Vagina (tissue), 2 donors: Measurements from ENCODE around the gene FADS2. TPM values are rescaled to one million over a fixed set of nuclear protein-coding genes. Genes with fewer than 3 reads are reported as not detected.

Experiments
- DNase-seq, 2 donors: peaks; one replicate each; pipeline ENCODE4 v3.0.0-alpha.2; 2017; ENCODE audit errors: extremely low spot score in 2 of 2
- H3K27ac ChIP-seq: fragments of 200-600 bp; sonication (generic); one replicate; pipeline ENCODE4 v1.5.1; 2019
- H3K27me3 ChIP-seq: fragments of 200-600 bp; sonication (generic); one replicate; pipeline ENCODE4 v1.5.1; 2019
- H3K36me3 ChIP-seq, 2 donors: fragments of 200-600 bp; sonication (generic); one replicate each; pipeline ENCODE4 v1.5.1; 2017 to 2019
- H3K4me1 ChIP-seq: fragments of 200-600 bp; sonication (generic); one replicate; pipeline ENCODE4 v1.5.1; 2019
- H3K4me3 ChIP-seq, 2 donors: fragments of 200-600 bp; sonication (generic); 1 replicate in 1 of 2; 2 replicates in 1 of 2; pipeline ENCODE4 v1.5.1; 2016 to 2019
- H3K9me3 ChIP-seq: fragments of 200-600 bp; sonication (generic); one replicate; pipeline ENCODE4 v1.5.1; 2019
- CTCF ChIP-seq, 3 experiments: fragments of 450-650 bp in 2 of 3; fragments of 200-600 bp in 1 of 3; sonication (generic) in 1 of 3; IDR thresholded peaks; one replicate each; pipeline ENCODE4 v1.5.1; 2017 to 2019; ENCODE audit warnings: antibody characterized with exemption in 3 of 3, mild to moderate bottlenecking in 2 of 3, moderate library complexity in 2 of 3
- POLR2A ChIP-seq, 2 donors: fragments of 450-650 bp; IDR thresholded peaks; one replicate each; pipeline ENCODE4 v1.6.1; 2017; ENCODE audit warnings: antibody characterized with exemption in 2 of 2, mild to moderate bottlenecking in 2 of 2, moderate library complexity in 2 of 2
- POLR2AphosphoS5 ChIP-seq, 2 donors: sonication (generic); formaldehyde crosslinking; IDR thresholded peaks; one replicate each; pipeline ENCODE4 v1.9.0; 2017; ENCODE audit warnings: antibody characterized with exemption in 2 of 2, mild to moderate bottlenecking in 2 of 2, low read depth in 1 of 2; ENCODE audit not compliant: insufficient read depth in 1 of 2
- intact Hi-C: fragments of 100-400 bp; cut with DNase I; formaldehyde crosslinking; loops from one replicate; pipeline ENCODE4 v1.15.1; 2023
- total RNA-seq: library from RNA; depleted of rRNA; stranded (reverse); fragments of >200 nt; gene quantifications from one replicate; pipeline ENCODE4 v1.2.3, GENCODE V29; 2016

The FADS2 gene
- total RNA-seq, 1 donor from 2014 or later, result 25.5 TPM

DNA sequence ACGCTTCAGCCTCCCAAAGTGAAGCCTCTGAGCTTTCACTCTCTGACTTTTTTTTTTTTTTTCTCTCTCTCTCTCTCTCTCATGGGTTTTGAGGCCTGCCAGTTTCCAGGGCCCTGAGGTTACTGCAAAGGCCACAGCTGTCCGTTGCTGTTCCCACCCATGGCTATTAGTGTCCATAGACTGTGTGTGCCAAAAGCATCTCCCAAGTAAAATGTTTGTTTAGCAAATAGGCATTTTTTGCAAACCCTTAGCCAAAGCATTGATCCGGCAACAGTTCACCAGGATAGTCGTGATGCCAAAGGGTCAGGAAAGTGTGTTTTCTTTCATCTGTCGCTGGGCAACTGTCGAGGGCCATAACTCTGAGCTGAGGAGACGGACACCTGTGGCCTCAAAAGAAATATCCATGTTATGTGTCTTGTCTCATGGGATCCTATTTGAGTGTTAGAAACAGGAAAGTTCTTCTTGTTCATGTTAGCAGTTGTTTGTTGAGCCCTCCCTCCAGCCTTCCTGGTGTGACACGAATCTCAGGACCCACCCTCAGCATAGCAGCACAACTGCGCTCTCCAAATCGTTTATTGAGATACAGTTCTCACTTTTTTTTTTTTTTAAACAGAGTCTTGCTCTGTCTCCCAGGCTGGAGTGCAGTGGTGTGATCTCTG lies 18.4 kb downstream of the FADS2 start:
- Histone ChIP-seq H3K4me1 (no peaks in the 10 kb centered on the region), H3K27me3 (no peaks in the 10 kb centered on the region), H3K9me3 (no peaks in the 10 kb centered on the region), H3K27ac (no peak overlapping the region), H3K36me3 (peaks cover 0 to 42% of the 10 kb centered on the region in 2 donors), H3K4me3 (no peak overlapping the region)
- no peak for TF ChIP-seq CTCF (IDR thresholded peaks at IDR 0.05)
- TF ChIP-seq POLR2AphosphoS5 (IDR thresholded peaks at IDR 0.05; ENCODE audit: insufficient read depth in 1 of 2, low read depth in 1 of 2), result no peak
- TF ChIP-seq POLR2A (IDR thresholded peaks at IDR 0.05), result no peak
- intact Hi-C loops, result no loop called here
- no peak for DNase-seq

- intact Hi-C loops, result no loop called here
- Histone ChIP-seq H3K9me3 (no peaks in the 10 kb centered on the region), H3K4me1 (no peaks in the 10 kb centered on the region), H3K27me3 (no peaks in the 10 kb centered on the region), H3K4me3 (no peak overlapping the region), H3K27ac (no peak overlapping the region), H3K36me3 (peaks cover 0 to 37% of the 10 kb centered on the region in 2 donors)
- no peak for DNase-seq
- TF ChIP-seq POLR2A (IDR thresholded peaks at IDR 0.05) (no peak), POLR2AphosphoS5 (IDR thresholded peaks at IDR 0.05; ENCODE audit: insufficient read depth in 1 of 2, low read depth in 1 of 2) (no peak), CTCF (IDR thresholded peaks at IDR 0.05) (no peak)
Measured at GRCh38 chr11:61847914-61848581, 19.9 kb downstream of the FADS2 start.

DNA sequence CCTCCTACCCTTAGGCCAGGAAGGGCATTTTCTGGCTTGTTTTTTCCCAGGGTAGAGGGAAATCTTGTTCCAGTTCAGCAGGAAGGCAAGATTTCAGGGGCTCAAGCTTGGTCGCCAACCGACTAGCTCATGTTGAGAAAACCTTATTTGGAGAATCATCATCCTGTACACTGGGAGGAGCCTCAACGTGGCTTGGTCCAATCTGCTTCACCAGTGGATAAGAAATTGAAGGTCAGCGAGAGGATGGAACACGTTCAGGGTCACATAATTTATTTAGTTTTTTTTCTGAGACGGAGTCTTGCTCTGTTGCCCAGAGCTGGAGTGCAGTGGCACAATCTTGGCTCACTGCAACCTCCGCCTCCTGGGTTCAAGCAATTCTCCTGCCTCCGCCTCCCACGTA lies 20.5 kb downstream of the FADS2 start:
- TF ChIP-seq CTCF (IDR thresholded peaks at IDR 0.05) (no peak), POLR2AphosphoS5 (IDR thresholded peaks at IDR 0.05; ENCODE audit: insufficient read depth in 1 of 2, low read depth in 1 of 2) (no peak), POLR2A (IDR thresholded peaks at IDR 0.05) (no peak)
- H3K9me3 ChIP-seq, result no peaks in the 10 kb centered on the region
- no peaks in the 10 kb centered on the region for H3K27me3 ChIP-seq
- no peaks in the 10 kb centered on the region for H3K4me1 ChIP-seq
- H3K27ac ChIP-seq, result no peak overlapping the region
- DNase-seq, result no peak
- intact Hi-C loops, result no loop called here
- no peak overlapping the region for H3K4me3 ChIP-seq
- peaks cover 0 to 37% of the 10 kb centered on the region in 2 donors for H3K36me3 ChIP-seq

DNA sequence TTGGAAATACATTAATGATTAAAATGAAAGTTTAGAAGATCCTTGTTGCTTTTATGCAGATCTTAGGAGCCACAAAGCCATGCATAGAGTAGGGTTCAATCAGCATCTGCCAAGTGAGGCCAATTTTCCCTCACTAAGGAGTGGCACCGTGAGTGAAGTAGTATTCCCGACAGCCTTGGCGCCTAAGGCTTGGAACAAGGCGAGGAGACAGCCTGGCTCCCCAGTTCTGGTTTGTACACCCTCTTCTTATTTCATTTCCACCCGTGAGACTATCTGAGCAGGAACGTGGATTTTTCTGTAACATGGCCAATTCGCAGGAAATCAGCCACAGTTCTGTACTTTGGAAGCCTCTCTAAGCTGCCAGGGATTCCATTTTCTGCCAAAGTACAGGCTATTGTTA lies 22.6 kb downstream of the FADS2 start:
- no peaks in the 10 kb centered on the region for H3K9me3 ChIP-seq
- no peaks in the 10 kb centered on the region for H3K27me3 ChIP-seq
- no peak for TF ChIP-seq POLR2AphosphoS5 (IDR thresholded peaks at IDR 0.05; ENCODE audit: insufficient read depth in 1 of 2, low read depth in 1 of 2)
- H3K4me3 ChIP-seq, result no peak overlapping the region
- no peaks in the 10 kb centered on the region for H3K4me1 ChIP-seq
- no peak overlapping the region for H3K27ac ChIP-seq
- no peak for DNase-seq
- peaks cover 0 to 32% of the 10 kb centered on the region in 2 donors for H3K36me3 ChIP-seq
- intact Hi-C loops, result no loop called here

- Histone ChIP-seq H3K27me3 (no peaks in the 10 kb centered on the region), H3K4me1 (no peaks in the 10 kb centered on the region), H3K36me3 (peaks cover 0 to 32% of the 10 kb centered on the region in 2 donors), H3K27ac (no peak overlapping the region), H3K9me3 (no peaks in the 10 kb centered on the region), H3K4me3 (no peak overlapping the region)
- TF ChIP-seq POLR2A (IDR thresholded peaks at IDR 0.05), result no peak
- no peak for TF ChIP-seq CTCF (IDR thresholded peaks at IDR 0.05)
- TF ChIP-seq POLR2AphosphoS5 (IDR thresholded peaks at IDR 0.05; ENCODE audit: insufficient read depth in 1 of 2, low read depth in 1 of 2), result no peak
- no peak for DNase-seq
- intact Hi-C loops, result no loop called here
Measured at GRCh38 chr11:61851113-61851899, 23.2 kb downstream of the FADS2 start.
